Gastrocnemius medialis (tissue), 4 donors: ENCODE results near the gene C9.

Source experiments
- CTCF ChIP-seq, 5 experiments: fragments of 450-650 bp in 3 of 5; fragments of 200-600 bp in 2 of 5; sonication (generic) in 2 of 5; IDR thresholded peaks in 4 of 5; conservative IDR thresholded peaks in 1 of 5; 1 replicate in 4 of 5; 2 replicates in 1 of 5; pipeline ENCODE4 v1.5.1; 2016 to 2019; ENCODE audit warnings: antibody characterized with exemption in 5 of 5, mild to moderate bottlenecking in 3 of 5, moderate library complexity in 3 of 5
- POLR2A ChIP-seq, 2 donors: fragments of 450-650 bp; IDR thresholded peaks; one replicate each; pipeline ENCODE4 v1.6.1; 2017; ENCODE audit warnings: antibody characterized with exemption in 2 of 2, mild to moderate bottlenecking in 2 of 2, moderate library complexity in 2 of 2

- TF ChIP-seq CTCF (IDR thresholded peaks at IDR 0.05 in 4 of 5, conservative IDR thresholded peaks at IDR 0.05 in 1 of 5) (no peak), POLR2A (IDR thresholded peaks at IDR 0.05) (no peak)
Observed at GRCh38 chr5:39360471-39361111, 3.7 kb downstream of the C9 start.
